HL-60/S4 treated with phorbol 12-myristate 13-acetate at 8.2 ng/mL for 4 days and 3 days (cell line): ENCODE data around the gene NDRG4.

Source experiments
- in situ Hi-C: fragments of 300-500 bp; cut with MboI; formaldehyde crosslinking; loops from 2 replicates; pipeline ENCODE4 v1.15.0; 2022; ENCODE audit warnings: low sequenced_read_pairs

The NDRG4 gene

GRCh38 chr16:58493756-58494431 lies 6.0 kb upstream of the NDRG4 start:
- in situ Hi-C loops = no loop called here

- in situ Hi-C loops = no loop called here
Observed at GRCh38 chr16:58494981-58495520, 4.9 kb upstream of the NDRG4 start.

- in situ Hi-C loops = no loop called here
Observed at GRCh38 chr16:58495521-58496331, 4.2 kb upstream of the NDRG4 start.

GRCh38 chr16:58497468-58497867 lies 2.5 kb upstream of the NDRG4 start:
- in situ Hi-C loops = no loop called here

- in situ Hi-C loops = no loop called here
Observed at GRCh38 chr16:58497935-58498334, 2.0 kb upstream of the NDRG4 start.

- in situ Hi-C loops = no loop called here
Observed at GRCh38 chr16:58498341-58499091, 1.4 kb upstream of the NDRG4 start.

- in situ Hi-C loops = no loop called here
Observed at GRCh38 chr16:58499092-58499511, 841 bp upstream of the NDRG4 start.

GRCh38 chr16:58500430-58501241 lies 693 bp downstream of the NDRG4 start:
- in situ Hi-C loops = no loop called here

GRCh38 chr16:58501242-58502131 lies 1.5 kb downstream of the NDRG4 start:
- in situ Hi-C loops = no loop called here

GRCh38 chr16:58502217-58502921 lies 2.4 kb downstream of the NDRG4 start:
- in situ Hi-C loops = no loop called here

- in situ Hi-C loops = no loop called here
Observed at GRCh38 chr16:58503166-58503862, 3.4 kb downstream of the NDRG4 start.

GRCh38 chr16:58503863-58504688 lies 4.1 kb downstream of the NDRG4 start:
- in situ Hi-C loops = no loop called here

- in situ Hi-C loops = no loop called here
Observed at GRCh38 chr16:58506241-58507194, 6.6 kb downstream of the NDRG4 start.

GRCh38 chr16:58507195-58507962 lies 7.4 kb downstream of the NDRG4 start:
- in situ Hi-C loops = no loop called here

- in situ Hi-C loops = no loop called here
Observed at GRCh38 chr16:58507963-58508670, 8.2 kb downstream of the NDRG4 start.
